ENCODE measurements around the gene VAV2. TPM values are rescaled to one million over a fixed set of nuclear protein-coding genes. Genes with fewer than 3 reads are reported as not detected.
A peak's percentile ranks its signal among the peaks of the same experiment; 100 is the strongest.

Gene VAV2
- total and polyA plus RNA-seq, 9 of the 15 experiments (the other 6 are each of a cell fraction or from before 2014, with no cell fraction given): 0.01 to 2.7 (median 1.0) TPM; not detected in 1

DNA sequence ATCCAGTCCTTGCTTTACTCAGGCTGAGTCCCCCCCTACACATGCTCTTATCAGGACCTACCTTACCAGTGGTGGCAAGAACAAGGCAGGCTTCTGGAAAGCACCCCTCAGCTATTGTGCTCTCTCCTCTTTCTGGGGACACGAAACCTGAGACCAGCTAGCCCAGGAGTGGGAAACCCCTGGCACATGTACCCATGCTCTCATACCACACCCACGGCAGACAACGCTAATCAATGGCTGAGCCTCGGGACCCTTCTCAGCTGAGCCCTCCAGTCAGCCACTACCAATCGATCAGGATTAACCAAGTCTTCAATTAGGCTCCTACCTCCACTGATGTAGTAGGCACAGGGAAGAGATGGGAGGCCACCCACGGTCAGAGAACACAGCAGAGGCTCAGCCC is 65.1 kb downstream of the VAV2 start (continued):
- no peak for TF ChIP-seq BRD9 (IDR thresholded peaks at IDR 0.05; ENCODE audit: low read depth, partially characterized antibody)
- TF ChIP-seq SREBF2 (CRISPR knock-in tag; IDR thresholded peaks at IDR 0.05): no peak
- TF ChIP-seq KLF10 (CRISPR knock-in tag; IDR thresholded peaks at IDR 0.05): no peak
- TF ChIP-seq TRIM24 (IDR thresholded peaks at IDR 0.05): no peak
- TF ChIP-seq ZZZ3 (IDR thresholded peaks at IDR 0.05): no peak

DNA sequence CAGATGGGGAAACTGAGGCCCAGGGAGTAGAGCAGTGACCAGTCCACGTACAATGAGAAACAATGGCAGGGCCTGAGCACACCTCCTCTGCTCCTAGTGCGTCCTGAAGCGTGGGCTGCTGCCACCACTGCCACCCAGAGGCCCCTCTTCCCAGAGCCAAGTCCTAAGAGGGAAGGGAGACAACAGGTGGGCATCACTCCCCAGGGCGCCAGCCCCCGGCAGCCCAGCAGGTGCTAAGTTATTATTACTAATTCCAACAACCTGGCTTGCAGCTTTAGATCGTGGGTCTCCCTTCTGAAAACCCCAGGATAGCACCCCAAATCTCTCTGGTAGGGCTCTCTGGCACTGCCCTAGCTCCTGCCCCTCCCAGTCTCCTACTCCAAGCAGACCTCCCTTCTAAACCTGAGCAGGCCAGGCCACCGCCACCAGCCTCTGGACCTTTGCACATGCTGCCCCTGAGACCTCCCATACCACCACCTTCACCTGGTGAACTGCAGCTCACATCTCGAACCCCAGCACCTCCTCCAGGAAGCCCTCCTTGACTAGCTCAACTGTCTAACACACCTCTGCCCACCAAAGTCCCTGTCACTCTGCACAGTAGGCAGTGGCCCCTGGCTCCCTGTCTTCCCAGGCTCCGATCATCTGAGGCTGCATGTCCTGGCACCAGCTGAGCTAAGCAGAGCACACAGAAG is 65.8 kb downstream of the VAV2 start:
- Histone ChIP-seq H3K27me3 (ENCODE audit: control insufficient read depth in 2 of 2, insufficient read depth in 2 of 2, low read length in 2 of 2) (peaks cover under 1 to 56% of the 10 kb centered on the region in 2 experiments; a peak in 4 of 5 replicates), H3K9me1 (ENCODE audit: control insufficient read depth, insufficient read depth, low read length) (no peaks in the 10 kb centered on the region), H3K4me1 (replicated peaks in 1 of 2; ENCODE audit: control insufficient read depth in 2 of 2, insufficient read depth in 2 of 2, low read length in 2 of 2) (no peaks in the 10 kb centered on the region), H4K20me1 (replicated peaks; ENCODE audit: control insufficient read depth, insufficient read depth, low read length) (peaks cover 23% of the 10 kb centered on the region; the same call in 1 of the 2 replicates), H2AFZ (ENCODE audit: low read depth, low read length) (no peak overlapping the region), H3K27ac (ENCODE audit: extremely low read depth, low read depth, low read length) (no peak overlapping the region), H3K36me3 (ENCODE audit: control insufficient read depth, insufficient read depth, low read length) (no peaks in the 10 kb centered on the region), H3K9me3 (replicated peaks; ENCODE audit: control insufficient read depth, insufficient read depth, low read depth, low read length) (no peaks in the 10 kb centered on the region), H3K9ac (ENCODE audit: insufficient read depth in 1 of 2, low read depth in 2 of 2, low read length in 2 of 2) (no peak overlapping the region), H3K4me3 (no peak overlapping the region), H3K79me2 (ENCODE audit: control insufficient read depth, insufficient read depth, low read length) (no peaks in the 10 kb centered on the region), H3K4me2 (ENCODE audit: insufficient read depth, low read length) (no peak overlapping the region)
- BruUV-seq (replicated peaks): no TSS peak
- in situ Hi-C loops (cut with MboI) (no loop called here), intact Hi-C loops (cut with micrococcal nuclease) (no loop called here)
- ATAC-seq: no peak
- no peak for DNase-seq (ENCODE audit: extremely low read depth in 1 of 4, low spot score in 3 of 4)
- CTCF ChIA-PET (ENCODE audit: low intra/inter-chr PET ratio): no interaction called here
- WGBS (ENCODE audit: insufficient coverage, low coverage, missing lambda C conversion rate): 23% methylated on average over 6 of the region's 9 CpGs
- POLR2A ChIA-PET: no interaction called here
- no peak for FAIRE-seq
- no peak for TF ChIP-seq ZNF140 (CRISPR knock-in tag; IDR thresholded peaks at IDR 0.05)
- TF ChIP-seq FOXP1 (CRISPR knock-in tag; IDR thresholded peaks at IDR 0.05): no peak
- TF ChIP-seq RBM25 (IDR thresholded peaks at IDR 0.05; ENCODE audit: low read depth, low read length, severe bottlenecking): peak; percentile 34
- TF ChIP-seq GTF2E2 (tag; IDR thresholded peaks at IDR 0.05): no peak
- no peak for TF ChIP-seq TCF7 (IDR thresholded peaks at IDR 0.05; ENCODE audit: borderline replicate concordance)
- TF ChIP-seq OTX1 (CRISPR knock-in tag; IDR thresholded peaks at IDR 0.05): no peak
- TF ChIP-seq ATF7 (IDR thresholded peaks at IDR 0.05): no peak
- no peak for TF ChIP-seq TOE1 (IDR thresholded peaks at IDR 0.05; ENCODE audit: borderline replicate concordance)
- no peak for TF ChIP-seq TOE1 (CRISPR knock-in tag; IDR thresholded peaks at IDR 0.05; ENCODE audit: borderline replicate concordance, low read depth)
- TF ChIP-seq PML (IDR thresholded peaks at IDR 0.05; ENCODE audit: low read length): no peak
- no peak for TF ChIP-seq BACH1 (tag; IDR thresholded peaks at IDR 0.05)
- no peak for TF ChIP-seq KLF1 (tag; IDR thresholded peaks at IDR 0.05)
- no peak for TF ChIP-seq KDM4B (IDR thresholded peaks at IDR 0.05; ENCODE audit: borderline replicate concordance in 2 of 2, low read depth in 1 of 2)
- TF ChIP-seq, protein P1, sequence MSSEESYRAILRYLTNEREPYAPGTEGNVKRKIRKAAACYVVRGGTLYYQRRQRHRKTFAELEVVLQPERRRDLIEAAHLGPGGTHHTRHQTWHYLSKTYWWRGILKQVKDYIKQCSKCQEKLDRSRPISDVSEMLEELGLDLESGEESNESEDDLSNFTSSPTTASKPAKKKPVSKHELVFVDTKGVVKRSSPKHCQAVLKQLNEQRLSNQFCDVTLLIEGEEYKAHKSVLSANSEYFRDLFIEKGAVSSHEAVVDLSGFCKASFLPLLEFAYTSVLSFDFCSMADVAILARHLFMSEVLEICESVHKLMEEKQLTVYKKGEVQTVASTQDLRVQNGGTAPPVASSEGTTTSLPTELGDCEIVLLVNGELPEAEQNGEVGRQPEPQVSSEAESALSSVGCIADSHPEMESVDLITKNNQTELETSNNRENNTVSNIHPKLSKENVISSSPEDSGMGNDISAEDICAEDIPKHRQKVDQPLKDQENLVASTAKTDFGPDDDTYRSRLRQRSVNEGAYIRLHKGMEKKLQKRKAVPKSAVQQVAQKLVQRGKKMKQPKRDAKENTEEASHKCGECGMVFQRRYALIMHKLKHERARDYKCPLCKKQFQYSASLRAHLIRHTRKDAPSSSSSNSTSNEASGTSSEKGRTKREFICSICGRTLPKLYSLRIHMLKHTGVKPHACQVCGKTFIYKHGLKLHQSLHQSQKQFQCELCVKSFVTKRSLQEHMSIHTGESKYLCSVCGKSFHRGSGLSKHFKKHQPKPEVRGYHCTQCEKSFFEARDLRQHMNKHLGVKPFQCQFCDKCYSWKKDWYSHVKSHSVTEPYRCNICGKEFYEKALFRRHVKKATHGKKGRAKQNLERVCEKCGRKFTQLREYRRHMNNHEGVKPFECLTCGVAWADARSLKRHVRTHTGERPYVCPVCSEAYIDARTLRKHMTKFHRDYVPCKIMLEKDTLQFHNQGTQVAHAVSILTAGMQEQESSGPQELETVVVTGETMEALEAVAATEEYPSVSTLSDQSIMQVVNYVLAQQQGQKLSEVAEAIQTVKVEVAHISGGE (CRISPR knock-in tag; IDR thresholded peaks at IDR 0.05): no peak
- TF ChIP-seq ZFP36 (IDR thresholded peaks at IDR 0.05; ENCODE audit: low read depth, low read length, partially characterized antibody): peak; percentile 95

All from K562 (cell line).